Mucosa of descending colon (tissue), 3 donors: ENCODE data around the gene VPS51. TPM values are rescaled to one million over a fixed set of nuclear protein-coding genes. Genes with fewer than 3 reads are reported as not detected.

Experiments used
- ATAC-seq: fragments of 200-7000 bp; cut with Tn5 transposase; one replicate; pipeline ENCODE4 v1.9.1; 2020; ENCODE audit warnings: mild to moderate bottlenecking, moderate library complexity
- DNase-seq, 3 donors: peaks; one replicate each; pipeline ENCODE4 v3.0.0-alpha.2; 2020
- H3K36me3 ChIP-seq: fragments of 200-600 bp; one replicate; pipeline ENCODE4 v1.8.0; 2021; ENCODE audit warnings: low read depth, mild to moderate bottlenecking
- H3K4me1 ChIP-seq: fragments of 200-600 bp; one replicate; pipeline ENCODE4 v1.8.0; 2021; ENCODE audit warnings: low read depth, mild to moderate bottlenecking
- H3K4me3 ChIP-seq: fragments of 200-600 bp; one replicate; pipeline ENCODE4 v1.8.0; 2021; ENCODE audit warnings: mild to moderate bottlenecking
- H3K9me3 ChIP-seq: fragments of 200-600 bp; one replicate; pipeline ENCODE4 v1.8.0; 2021; ENCODE audit warnings: mild to moderate bottlenecking
- intact Hi-C, 2 donors: fragments of 100-400 bp; cut with DNase I in 1 of 2; cut with micrococcal nuclease in 1 of 2; formaldehyde crosslinking; loops; one replicate each; pipeline versions ENCODE4 v1.11.0 to v1.11.1; 2022; cut with DNase I, micrococcal nuclease
- total RNA-seq, 3 donors: library from RNA; stranded (reverse); fragmentation: NEBNext Ultra II Directional in 2 of 3; extraction: Animal tissue kit (Norgen Biotek cat#: 25700) in 2 of 3; gene quantifications; one replicate each; pipeline versions ENCODE4 v1.2.1 to v1.2.4, GENCODE V29; 2021 to 2023
- TF ChIP-seq, protein P1 (sequence below): fragments of 200-600 bp; IDR thresholded peaks from one replicate; pipeline ENCODE4 v1.8.0; 2022; ENCODE audit warnings: antibody characterized with exemption, mild to moderate bottlenecking
- donor health status: DM: no; HTN: no; CAD: no; lungs with moderate emphysema.
- donor health status: DM: no; HTN: no; CAD: no.
- donor health status: DM: no; HTN: yes; CAD: no.

VPS51 gene
- total RNA-seq, 3 donors from 2014 or later = 149 to 200 (median 156) TPM

DNA sequence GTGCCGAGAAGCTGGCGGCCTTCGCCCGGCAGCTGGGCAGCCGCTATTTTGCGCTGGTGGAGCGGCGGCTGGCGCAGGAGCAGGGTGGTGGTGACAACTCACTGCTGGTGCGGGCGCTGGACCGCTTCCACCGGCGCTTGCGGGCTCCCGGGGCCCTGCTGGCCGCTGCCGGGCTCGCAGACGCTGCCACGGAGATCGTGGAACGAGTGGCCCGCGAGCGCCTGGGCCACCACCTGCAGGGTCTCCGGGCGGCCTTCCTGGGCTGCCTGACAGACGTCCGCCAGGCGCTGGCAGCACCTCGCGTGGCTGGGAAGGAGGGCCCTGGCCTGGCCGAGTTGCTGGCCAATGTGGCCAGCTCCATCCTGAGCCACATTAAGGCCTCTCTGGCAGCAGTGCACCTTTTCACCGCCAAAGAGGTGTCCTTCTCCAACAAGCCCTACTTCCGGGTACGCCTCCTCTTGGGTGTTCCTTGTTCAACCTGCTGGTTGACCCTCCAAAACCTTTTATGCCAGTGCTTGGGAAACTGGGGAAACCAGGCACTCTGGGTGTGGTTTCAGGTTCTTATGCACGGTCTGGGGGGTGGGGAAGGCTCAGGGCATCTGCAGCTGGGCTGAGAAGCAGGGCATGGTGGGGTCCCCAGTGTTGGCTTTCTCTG is 12.6 kb downstream of the VPS51 start:
- TF ChIP-seq, protein P1, sequence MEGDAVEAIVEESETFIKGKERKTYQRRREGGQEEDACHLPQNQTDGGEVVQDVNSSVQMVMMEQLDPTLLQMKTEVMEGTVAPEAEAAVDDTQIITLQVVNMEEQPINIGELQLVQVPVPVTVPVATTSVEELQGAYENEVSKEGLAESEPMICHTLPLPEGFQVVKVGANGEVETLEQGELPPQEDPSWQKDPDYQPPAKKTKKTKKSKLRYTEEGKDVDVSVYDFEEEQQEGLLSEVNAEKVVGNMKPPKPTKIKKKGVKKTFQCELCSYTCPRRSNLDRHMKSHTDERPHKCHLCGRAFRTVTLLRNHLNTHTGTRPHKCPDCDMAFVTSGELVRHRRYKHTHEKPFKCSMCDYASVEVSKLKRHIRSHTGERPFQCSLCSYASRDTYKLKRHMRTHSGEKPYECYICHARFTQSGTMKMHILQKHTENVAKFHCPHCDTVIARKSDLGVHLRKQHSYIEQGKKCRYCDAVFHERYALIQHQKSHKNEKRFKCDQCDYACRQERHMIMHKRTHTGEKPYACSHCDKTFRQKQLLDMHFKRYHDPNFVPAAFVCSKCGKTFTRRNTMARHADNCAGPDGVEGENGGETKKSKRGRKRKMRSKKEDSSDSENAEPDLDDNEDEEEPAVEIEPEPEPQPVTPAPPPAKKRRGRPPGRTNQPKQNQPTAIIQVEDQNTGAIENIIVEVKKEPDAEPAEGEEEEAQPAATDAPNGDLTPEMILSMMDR = no peak
- Histone ChIP-seq H3K4me3 (no peak overlapping the region), H3K9me3 (no peaks in the 10 kb centered on the region), H3K36me3 (peaks cover 5% of the 10 kb centered on the region), H3K4me1 (peaks cover 22% of the 10 kb centered on the region)
- DNase-seq = no peak
- intact Hi-C loops = no loop called here
- no peak for ATAC-seq

DNA sequence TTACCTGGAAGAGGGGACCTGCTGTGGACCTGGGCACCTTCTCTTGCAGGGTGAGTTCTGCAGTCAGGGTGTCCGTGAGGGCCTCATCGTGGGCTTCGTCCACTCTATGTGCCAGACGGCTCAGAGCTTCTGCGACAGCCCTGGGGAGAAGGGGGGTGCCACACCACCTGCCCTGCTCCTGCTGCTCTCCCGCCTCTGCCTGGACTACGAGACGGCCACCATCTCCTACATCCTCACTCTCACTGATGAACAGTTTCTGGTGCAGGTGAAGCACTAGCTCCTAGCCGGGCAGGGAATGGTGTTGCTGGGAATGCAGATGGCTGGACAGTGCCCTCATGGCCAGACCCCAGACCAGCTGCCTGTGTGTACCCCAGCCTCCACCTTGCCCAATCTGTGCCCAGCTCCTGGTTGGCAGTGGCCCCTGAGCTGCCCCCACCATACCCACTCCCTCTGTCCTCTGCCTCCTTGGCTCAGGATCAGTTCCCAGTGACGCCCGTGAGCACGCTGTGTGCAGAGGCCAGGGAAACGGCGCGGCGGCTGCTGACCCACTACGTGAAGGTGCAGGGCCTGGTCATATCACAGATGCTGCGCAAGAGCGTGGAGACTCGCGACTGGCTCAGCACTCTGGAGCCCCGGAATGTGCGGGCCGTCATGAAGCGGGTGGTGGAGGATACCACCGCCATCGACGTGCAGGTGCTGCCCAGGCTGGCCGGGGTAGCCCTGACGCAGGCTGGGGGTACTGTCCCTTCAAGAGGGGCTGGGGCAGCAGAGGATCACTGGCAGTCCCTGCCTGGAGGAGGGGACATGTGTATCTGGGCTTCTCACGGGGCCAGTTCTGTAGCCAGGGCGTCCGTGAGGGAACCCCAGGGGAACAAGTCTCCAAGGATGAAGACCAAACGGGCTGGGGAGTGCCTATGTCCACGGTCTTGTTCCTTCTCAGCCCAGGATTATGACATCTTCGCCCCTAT is 13.5 kb downstream of the VPS51 start:
- TF ChIP-seq, protein P1 = no peak
- ATAC-seq (no peak), DNase-seq (peak in 1 of 3 donors; percentile 65)
- Histone ChIP-seq H3K4me3 (no peak overlapping the region), H3K4me1 (peaks cover 23% of the 10 kb centered on the region), H3K9me3 (no peaks in the 10 kb centered on the region), H3K36me3 (peaks cover 5% of the 10 kb centered on the region)
- intact Hi-C loops = no loop called here

DNA sequence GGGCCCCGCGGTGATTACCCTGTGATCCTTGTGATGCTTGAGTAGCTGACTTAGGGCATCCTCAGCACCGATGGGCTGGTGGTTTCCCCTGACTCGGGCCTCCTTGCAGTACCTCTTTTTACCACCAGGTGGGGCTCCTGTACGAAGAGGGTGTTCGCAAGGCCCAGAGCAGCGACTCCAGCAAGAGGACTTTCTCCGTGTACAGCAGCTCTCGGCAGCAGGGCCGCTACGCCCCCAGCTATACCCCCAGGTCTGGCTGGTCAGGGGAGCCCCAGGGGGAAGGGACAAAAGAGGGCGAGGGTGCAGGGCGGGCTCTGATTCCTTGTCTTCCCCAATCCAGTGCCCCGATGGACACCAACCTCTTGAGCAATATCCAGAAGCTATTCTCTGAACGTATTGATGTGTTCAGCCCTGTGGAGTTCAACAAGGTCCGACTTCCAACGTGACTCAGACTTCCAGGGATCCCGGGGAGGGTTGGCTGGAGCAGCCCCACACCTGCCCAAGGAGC is 14.4 kb downstream of the VPS51 start:
- H3K4me1 ChIP-seq = peaks cover 23% of the 10 kb centered on the region
- peaks cover 5% of the 10 kb centered on the region for H3K36me3 ChIP-seq
- DNase-seq = peak; percentile 87 to 95 (median 93)
- TF ChIP-seq, protein P1 = peak; percentile 100
- no peak overlapping the region for H3K4me3 ChIP-seq
- no peaks in the 10 kb centered on the region for H3K9me3 ChIP-seq
- intact Hi-C loops = no loop called here
- ATAC-seq = peak; percentile 65

DNA sequence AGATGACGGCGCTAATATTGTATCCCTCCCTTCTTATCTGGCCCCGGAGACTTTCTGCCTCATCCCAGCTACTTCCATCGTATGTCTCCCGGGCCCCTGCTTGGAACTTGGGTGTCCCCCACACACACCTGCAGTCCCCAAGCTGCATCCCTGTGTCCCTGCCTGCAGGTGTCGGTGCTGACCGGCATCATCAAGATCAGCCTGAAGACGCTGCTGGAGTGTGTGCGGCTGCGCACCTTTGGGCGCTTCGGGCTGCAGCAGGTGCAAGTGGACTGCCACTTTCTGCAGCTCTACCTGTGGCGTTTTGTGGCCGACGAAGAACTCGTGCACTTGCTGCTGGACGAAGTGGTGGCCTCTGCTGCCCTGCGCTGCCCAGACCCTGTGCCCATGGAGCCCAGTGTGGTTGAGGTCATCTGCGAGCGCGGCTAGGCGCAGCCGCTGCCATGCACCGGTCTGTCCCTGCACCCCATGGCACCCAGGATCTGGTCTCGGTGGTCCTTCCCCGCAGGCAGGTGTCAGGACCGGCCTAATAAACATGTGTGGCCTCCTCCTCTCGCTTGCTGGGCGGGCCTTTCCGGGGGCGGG is 15.2 kb downstream of the VPS51 start:
- H3K9me3 ChIP-seq = no peaks in the 10 kb centered on the region
- intact Hi-C loops = no loop called here
- H3K4me3 ChIP-seq = peak overlapping the region; percentile 11
- H3K4me1 ChIP-seq = peaks cover 27% of the 10 kb centered on the region
- ATAC-seq (no peak), DNase-seq (no peak)
- TF ChIP-seq, protein P1 = no peak
- peaks cover 5% of the 10 kb centered on the region for H3K36me3 ChIP-seq

GRCh38 chr11:65111744-65112545 is 15.9 kb downstream of the VPS51 start, which contains the start of gene TM7SF2:
TM7SF2 (plus strand) TSS chr11:65111872; CDS start chr11:65112016, 144 bp downstream.
- H3K4me3 ChIP-seq = peak within 1 kb of the TSS; percentile 11
- intact Hi-C loops = no loop called here
- H3K4me1 ChIP-seq = peaks cover 34% of the 10 kb centered on the region
- TF ChIP-seq, protein P1 = no peak
- ATAC-seq (peak; percentile 87), DNase-seq (peak; percentile 97 to 99 (median 98))
- H3K9me3 ChIP-seq = no peaks in the 10 kb centered on the region
- H3K36me3 ChIP-seq = peaks cover 5% of the 10 kb centered on the region
